Effector CD4-positive, alpha-beta T cell (primary cell): ENCODE data around the gene THADA.
"Not testable (repeated sequence)": the region's sequence is repeated elsewhere in the genome, so short reads cannot be mapped to it uniquely, and the experiment has no call there.

Experiments used
- DNase-seq: peaks from one replicate; pipeline ENCODE4 v3.0.0-alpha.2; 2020
- total RNA-seq: gene quantifications from one replicate; lab custom pipeline; 2026; lab: John Stamatoyannopoulos, UW

The THADA gene, protein sequence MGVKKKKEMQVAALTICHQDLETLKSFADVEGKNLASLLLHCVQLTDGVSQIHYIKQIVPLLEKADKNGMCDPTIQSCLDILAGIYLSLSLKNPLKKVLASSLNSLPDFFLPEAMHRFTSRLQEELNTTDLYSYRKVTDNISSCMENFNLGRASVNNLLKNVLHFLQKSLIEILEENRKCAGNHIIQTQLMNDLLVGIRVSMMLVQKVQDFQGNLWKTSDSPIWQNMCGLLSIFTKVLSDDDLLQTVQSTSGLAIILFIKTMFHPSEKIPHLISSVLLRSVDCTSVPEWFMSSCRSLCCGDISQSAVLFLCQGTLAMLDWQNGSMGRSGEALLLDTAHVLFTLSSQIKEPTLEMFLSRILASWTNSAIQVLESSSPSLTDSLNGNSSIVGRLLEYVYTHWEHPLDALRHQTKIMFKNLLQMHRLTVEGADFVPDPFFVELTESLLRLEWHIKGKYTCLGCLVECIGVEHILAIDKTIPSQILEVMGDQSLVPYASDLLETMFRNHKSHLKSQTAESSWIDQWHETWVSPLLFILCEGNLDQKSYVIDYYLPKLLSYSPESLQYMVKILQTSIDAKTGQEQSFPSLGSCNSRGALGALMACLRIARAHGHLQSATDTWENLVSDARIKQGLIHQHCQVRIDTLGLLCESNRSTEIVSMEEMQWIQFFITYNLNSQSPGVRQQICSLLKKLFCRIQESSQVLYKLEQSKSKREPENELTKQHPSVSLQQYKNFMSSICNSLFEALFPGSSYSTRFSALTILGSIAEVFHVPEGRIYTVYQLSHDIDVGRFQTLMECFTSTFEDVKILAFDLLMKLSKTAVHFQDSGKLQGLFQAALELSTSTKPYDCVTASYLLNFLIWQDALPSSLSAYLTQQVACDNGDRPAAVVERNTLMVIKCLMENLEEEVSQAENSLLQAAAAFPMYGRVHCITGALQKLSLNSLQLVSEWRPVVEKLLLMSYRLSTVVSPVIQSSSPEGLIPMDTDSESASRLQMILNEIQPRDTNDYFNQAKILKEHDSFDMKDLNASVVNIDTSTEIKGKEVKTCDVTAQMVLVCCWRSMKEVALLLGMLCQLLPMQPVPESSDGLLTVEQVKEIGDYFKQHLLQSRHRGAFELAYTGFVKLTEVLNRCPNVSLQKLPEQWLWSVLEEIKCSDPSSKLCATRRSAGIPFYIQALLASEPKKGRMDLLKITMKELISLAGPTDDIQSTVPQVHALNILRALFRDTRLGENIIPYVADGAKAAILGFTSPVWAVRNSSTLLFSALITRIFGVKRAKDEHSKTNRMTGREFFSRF (N-terminal part only)
- 106 reads per million, percentile 84 among the genes with 10 or more reads in this experiment for total RNA-seq

DNA sequence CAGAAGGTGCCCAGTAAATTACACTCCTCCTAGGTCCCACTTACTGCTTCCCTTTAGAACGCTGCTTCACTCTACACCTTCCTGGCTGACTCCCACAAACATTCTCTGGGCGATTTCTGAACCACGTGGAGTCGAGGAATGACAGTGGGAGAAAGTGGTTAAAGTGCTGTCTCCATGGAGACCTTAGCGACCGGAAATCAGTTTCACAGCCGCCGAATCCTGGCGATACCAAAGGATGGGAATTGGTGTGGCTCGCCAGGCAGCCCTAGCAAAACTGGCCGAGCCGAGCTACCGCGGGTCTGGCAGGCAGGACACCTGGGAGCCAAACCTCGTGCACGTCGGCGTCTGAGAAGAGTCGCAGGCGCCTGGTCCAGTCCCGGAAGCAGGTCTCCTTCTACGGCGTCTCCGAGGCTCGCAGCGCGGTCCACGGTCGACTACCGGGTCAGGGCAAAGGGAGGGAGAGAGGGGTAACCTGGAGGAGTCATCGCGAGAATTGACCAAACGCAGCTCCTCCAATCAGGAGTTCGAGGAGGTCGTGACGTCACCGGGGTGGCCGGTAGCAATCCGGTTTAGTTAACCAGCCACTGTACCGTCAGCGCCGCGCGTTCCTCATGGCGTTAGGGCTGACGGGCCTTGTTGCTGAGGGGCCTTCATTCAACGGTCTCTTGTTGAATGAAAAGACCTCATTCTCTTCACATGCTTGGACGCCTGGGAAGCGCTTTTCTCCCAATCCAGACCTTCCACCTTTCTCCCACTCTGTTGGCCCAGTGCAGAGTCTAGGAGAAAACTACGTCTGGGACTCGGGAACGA, at the start of gene THADA:
Gene THADA (minus strand): TSS at position 436 of the 810 bp plus-strand sequence. CDS start 3,646 bp downstream, outside the sequence.
- peak; percentile 91 for DNase-seq

DNA sequence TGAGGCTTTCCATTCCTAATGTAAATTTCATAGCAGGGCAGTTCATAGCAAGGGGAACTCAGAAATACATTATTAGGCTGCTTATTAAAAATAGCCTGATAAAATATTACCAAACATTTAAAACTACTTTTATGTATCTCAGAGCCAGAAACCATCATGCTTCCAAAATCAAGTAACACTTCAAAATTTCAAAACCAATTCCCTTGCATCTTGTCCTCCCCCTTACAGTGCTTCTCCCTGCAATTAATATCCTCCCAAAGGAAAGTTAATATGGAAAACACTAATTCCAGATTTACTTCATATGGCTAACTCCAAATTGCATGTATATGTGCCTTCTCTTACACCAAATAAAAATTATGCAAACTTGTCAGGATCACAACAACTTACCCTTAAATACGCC, 47.8 kb upstream of the THADA start:
- DNase-seq: no peak

DNA sequence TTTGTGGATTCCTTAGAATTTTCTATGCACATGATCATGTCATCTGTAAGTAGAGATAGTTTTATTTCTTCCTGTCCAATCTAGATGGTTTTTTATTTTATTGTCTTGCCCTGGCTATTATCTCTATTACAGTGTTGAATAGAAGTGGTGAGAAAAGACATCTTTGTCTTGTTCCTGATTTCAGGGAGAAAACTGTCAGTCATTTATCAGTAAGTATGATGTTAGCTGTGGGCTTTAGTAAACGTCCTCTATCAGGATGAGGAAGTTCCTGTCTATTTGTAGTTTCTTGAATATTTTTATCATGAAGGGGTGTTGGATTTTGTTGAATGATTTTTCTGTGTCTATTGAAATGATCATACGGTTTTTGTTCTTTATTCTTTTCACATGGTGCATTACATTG, 46.5 kb upstream of the THADA start:
- DNase-seq: no peak

DNA sequence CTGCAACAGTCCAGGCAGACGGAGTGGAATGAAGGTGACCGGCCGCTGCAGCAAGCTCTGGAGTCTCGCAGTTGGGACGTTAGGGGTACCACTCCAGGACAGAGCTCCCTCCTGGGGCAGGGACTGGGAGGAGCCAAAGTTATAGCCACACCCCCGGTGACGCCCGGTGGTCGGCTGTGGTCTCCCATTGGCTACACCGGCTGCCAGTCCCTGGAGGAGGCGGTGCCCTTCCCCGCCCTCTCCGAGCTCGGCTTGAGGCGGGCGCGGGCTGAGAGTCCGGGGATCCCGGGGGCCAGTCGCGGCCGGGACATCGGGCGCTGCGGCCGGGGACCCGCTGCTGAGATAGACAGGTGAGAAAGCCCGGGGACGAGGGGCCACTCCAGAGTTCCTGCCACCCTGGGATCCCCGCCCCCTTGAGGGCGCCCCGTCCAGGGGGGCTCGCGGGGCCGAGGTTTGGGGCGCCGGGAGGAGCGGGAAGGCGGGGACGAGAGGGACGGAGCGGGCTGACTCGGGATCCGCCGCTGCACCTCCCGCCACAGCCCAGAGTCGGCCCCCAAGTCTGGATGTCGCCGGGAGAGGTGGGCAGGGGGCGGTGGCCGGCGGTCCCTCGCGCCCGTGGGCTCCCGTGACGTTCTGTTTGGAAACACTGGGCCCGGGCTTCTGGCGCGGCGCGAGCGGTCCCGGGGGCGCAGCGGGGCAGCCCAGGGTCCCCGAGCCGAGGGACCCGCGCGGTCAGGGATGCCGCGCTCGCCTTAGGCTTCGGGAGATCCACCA, 41.4 kb upstream of the THADA start, which contains the start of gene PLEKHH2:
Gene PLEKHH2 (plus strand): TSS at position 231 of the 774 bp plus-strand sequence. CDS start 7,414 bp downstream, outside the sequence.
- DNase-seq: peak; percentile 76

DNA sequence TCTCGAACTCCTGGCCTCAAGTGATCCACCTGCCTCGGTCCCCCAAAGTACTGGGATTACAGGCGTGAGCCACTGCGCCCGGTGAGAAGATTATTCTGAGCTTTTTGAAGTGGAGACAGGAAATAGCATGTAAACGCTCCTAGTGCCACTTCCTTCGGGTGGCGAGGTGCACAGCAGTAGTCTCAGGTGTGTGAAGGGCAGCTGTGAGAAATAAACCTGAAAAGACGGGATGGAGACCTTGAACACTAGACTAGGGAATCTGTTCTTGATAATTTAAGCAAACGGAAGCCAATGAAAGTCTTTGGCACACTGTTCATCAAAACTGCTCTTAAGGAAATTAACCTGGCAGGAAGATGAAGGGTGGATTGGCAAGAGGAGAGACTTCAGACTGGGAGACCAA, 40.8 kb upstream of the THADA start:
- DNase-seq: peak; percentile 9

DNA sequence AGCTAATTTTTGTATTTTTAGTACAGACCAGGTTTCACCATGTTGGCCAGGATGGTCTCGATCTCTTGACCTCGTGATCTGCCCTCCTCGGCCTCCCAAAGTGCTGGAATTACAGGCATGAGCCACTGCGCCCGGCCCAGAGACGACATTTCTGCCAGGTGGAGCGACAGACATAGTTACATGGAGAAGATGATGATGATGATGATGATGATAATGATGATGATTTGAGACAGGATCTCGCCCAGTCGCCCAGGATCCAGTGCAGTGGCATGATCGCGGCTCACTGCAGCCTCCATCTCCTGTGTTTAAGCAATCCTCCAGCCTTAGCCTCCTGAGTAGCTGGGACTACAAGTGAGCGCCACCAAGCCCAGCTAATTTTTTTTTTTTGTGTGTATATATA, 40.3 kb upstream of the THADA start:
- not testable (repeated sequence) for DNase-seq

DNA sequence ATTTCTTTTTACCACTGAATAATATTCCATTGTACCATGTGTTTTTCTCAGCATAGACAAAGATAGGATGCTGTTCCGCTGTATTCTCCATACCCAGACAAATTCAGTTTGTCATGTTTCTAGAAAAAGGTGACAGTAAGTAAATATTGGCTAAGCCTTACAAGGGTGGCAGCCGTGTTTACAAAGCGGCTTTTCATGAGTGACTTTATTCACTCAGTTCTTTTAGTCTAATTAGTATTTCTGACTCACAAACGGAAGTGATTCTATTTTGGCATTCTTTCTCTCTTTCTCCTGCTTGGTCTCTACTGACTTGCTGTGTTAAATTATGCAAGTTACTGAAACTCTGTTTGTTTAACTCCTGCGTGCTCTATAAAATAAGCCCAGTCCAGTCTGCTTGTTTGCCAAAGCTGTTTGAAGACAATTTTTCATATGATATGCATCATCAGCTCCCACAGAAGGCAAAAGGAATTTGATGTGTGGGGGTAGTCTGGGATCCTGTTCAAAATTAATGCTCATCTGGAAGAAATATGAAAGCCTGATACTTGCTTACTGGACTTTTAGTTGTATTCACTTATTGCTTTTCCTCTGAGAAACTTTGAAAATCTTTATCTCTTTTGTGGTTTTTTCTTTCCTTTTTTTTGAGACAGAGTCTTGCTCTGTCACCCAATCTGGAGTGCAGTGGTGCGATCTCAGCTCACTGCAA, 38.9 kb upstream of the THADA start:
- no peak for DNase-seq

DNA sequence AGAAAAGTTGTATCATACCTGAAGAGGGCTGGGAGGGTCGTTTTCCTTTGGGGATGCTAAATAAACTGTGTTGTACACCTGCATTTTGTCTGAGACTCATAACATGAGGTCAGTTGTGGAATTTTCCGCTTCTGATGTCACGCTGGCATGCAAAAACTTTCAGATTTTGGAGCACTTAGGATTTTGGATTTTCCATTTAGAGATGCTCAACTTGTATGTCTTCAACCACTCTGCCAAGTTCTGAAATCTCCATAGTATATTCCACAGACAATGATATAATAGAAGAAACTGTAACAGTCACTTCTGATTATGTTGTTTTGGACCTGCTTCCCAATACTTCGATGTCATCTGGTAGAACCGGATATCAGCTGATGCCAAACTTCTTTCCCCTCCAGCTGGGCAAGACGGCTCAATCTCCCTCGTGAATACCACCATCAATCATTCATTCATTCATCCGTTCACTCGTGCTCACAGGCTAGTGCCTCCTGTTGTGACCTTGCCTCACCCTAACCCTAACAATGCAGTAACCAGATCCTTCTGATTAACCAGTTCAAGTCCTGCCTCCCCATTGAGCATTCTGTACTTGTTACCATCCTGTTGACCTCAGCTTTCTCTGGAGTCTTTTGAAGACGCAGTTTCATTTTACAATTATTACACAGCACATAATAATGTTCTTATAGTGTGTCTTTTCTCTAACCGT, 35.9 kb upstream of the THADA start:
- no peak for DNase-seq

DNA sequence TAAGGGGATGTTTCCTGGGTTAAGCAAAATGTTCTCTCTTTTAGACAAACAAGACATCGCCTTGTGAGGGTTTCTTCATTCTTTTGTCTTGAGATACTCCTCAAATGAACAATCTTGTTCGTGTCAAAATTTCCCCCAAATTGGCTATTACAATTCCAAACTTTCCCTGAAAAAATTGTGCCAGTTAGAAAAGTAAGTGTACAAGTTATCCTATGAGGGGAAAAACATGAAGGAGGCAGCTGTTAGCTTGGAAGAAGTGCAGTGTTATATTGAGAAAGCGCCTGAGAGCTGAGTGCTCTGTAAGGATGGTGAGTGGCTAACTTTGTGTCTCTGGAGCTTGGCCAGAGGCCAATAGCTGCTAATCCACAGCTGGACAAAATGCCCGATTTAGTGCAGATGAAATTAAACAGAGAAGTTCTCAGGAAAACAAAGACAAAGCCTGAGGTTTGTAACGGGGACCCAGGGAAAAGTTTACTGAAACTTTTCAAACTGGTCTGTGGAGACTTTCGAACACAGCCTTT, 27.2 kb upstream of the THADA start:
- no peak for DNase-seq

DNA sequence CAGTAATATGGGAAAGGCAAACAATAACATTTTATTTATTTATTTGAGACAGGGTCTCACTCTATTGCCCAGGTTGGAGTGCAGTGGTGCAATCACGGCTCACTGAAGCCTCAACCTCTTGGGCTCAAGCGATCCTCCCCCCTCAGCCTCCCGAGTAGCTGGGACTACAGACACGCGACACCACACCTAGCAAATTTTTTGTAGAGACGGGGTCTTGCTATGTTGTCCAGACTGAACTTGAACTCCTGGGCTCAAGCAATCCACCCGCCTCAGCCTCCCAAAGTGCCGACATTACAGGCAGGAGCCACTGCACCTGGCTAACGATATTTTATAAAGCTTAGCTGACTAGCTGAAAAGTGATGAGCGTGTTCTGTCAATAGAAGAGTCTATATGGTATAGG, 23.7 kb upstream of the THADA start:
- DNase-seq: no peak

DNA sequence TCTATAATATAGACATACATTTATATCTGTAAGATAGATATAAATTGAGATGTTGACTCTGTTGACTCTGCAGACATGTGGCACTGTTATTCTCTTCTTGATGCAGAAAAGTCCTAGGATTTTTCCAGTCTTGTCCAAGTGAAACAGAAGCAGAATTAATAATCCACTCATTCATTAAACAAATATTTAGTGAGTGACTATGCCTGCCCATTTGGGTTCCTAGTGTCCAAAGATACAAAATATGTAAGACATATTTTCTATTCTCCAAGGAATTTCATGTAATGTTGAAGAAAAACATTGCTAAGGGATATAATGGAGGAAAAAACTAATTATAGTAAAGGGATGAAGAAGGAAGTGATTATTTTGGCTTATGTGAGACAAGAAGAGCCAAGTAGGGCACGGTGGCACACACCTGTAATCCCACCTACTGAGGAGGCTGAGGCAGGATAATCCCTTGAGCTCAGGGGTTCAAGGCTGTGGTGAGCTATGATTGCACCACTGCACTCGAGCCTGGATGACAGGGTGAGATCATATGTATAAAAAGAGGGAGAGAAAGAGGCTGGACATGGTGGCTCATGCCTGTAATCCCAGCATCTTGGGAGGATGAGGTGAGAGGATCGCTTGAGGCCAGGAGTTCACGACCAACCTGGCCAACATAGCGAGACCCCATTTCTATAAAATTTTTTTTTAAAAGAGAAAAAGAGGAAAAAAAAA, 21.3 kb upstream of the THADA start:
- no peak for DNase-seq

DNA sequence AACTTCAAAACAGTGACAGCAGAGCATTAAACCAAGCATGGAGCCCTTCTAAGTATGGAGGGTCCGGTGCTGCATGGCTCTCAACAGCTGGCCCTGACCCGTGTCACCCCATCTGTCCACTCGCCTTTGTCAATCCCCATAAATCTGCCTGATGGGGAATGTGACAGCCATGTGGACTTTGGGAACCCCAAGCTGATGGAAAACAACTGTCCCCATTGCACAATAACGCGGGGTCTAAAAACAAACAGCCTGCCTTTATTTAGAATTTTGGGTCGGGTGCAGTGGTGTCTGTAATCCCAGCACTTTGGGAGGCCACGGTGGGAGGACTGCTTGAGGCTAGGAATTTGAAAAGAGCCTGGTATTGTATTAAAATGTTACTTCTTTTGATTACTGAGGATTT, 17.1 kb upstream of the THADA start:
- DNase-seq: no peak

DNA sequence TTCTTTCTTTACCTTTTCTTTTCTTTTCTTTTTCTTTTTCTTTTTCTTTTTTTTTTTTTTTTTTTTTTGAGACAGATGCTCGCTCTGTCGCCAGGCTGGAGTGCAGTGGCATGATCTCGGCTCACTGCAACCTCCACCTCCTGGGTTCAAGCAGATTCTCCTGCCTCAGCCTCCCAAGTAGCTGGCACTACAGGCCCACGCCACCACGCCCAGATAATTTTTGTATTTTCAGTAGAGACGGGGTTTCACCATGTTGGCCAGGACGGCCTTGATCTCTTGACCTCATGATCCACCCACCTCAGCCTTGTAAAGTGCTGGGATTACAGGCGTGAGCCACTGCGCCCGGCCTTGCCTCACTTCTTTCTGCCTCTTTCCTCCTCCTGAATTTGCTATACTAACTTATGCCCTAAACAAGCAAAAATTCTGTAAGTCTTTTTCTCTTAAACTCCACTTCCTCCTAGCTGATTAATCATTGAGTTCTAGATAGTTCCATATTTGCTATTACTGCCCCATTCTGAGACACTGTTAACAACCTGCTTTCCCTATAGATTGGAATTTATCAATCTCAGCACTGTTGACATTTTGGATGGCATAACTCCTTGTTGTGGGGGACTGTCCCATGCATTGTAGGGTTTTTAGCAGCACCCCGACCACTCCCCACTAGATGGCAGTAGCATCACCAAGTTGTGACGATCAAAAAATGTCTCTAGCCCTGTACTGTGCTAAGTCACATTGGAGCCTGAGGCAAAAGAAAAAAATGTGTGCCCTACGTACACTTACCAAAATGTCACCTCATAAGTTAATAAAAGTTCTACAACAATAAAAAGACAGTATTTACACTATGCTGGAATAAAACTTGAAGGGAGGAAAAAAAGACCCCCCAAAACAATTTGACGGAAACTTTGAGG, 16.4 kb upstream of the THADA start:
- DNase-seq: peak; percentile 57

DNA sequence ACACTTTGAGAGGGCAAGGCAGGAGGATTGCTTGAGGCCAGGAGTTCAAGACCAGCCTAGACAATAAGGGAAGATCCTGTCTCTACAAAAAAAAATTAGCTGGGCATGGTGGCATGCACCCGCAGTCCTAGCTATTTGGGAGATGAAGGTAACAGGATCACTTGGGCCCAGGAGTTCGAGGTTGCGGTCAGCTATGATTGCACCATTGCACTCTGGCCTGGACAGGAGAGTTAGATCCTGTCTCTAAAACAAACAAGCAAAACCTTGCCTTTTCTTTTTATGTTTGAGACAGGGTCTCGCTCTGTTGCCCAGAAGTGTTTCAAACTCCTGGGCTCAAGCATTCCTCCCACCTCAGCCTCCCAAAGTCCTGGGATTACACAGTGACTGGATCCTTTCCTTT, 14.5 kb upstream of the THADA start:
- no peak for DNase-seq

DNA sequence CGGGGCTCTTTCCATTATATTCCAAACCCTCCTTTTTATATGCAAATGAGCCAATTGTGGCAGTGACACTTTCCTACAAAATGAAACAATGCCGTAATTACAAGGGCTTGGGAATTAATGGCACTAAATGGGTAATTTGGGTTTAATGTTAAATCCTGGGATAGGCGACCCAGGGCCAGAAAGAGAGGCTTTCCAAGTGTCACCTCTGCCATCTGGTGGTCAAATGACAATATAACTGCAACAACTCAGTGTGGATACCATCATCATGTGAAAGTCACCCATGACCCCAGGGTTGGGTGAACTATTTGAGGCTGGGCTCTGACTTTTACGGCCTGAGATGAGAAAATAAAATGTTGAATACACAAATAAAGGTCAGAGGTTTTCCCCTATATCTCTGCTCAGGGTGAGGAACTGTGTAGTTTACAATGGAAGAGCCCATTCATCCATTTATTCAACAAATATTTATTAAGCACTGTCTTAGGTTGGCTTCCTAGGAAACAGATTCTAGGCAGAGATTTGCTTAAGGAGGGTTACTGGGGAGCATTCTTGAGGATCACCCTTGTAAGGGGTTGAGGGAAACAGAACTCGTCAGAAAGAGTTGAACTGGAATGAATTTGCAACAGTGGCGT, 13.6 kb upstream of the THADA start:
- DNase-seq: peak; percentile 8

DNA sequence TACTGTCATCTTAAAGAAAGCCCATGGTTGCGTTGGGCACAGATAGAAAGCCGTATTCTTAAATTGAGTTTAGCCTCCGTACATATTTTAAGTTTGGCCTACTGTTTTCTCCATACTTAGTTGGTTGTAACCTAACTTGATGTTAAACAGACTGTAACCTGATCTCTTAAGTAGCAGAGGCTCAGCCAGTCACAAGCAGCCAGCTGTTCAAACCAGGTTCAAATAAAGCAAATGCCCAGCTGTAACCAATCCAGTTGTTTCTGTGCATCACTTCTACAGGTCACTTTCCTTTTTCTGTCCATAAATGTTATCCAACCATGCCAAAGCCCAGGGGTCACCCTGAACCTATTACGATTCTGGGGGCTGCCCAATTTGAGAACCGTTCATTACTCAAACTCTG, 10.0 kb upstream of the THADA start:
- no peak for DNase-seq

DNA sequence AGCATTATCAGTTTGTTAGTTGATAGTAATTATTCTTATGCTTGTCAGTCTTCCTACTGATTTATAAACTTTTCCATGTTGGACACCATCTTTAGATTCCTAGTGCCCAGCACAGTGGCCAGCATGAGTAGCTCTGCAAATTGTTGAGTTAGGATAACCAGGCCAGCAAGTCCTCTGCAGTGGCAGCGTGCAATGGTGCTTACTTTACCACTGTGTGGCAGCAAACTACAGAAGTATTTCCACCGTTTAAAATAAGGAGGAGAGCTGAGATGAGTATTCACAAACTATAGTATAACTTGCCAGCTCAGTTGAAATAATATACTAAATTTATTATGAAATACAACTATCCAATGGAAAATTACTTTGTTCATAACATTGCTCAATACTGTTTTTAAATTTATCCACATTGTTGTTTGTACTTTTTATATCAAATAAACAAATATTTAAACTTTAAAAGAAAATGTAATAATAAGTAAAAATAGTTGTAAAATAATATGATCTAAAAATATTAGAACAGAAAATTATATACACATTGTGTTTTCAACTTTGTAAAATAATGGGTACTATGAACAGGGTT, 9.3 kb upstream of the THADA start:
- DNase-seq: no peak
